ENCODE data around the gene BRINP1.

The BRINP1 gene

GRCh38 chr9:119137479-119137878 is 231.8 kb downstream of the BRINP1 start:
- DNase-seq (ENCODE audit: low read depth in 2 of 2, low spot score in 1 of 2), result no peak

DNA sequence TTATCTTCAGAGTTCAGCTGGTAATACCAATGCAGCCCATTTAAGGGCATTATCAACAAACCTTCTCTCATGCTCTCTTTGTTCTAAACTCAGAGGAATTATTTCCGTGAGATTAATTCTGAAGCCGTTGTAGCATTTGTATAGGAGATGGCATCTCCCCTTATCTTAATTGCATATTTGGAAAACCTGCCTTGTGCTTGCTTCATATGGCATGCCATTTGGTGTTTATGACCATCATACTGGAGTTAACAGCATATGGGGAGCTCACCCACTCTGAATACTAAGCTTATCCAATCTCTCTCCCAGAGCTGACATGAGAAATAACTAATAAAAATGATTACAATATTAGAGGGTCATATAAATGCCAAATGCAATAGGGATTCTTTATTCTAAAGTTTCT is 243.2 kb downstream of the BRINP1 start:
- no peak for DNase-seq (ENCODE audit: low read depth in 2 of 2, low spot score in 1 of 2)

GRCh38 chr9:119121899-119122298 is 247.3 kb downstream of the BRINP1 start:
- no peak for DNase-seq (ENCODE audit: low read depth in 2 of 2, low spot score in 1 of 2)

DNA sequence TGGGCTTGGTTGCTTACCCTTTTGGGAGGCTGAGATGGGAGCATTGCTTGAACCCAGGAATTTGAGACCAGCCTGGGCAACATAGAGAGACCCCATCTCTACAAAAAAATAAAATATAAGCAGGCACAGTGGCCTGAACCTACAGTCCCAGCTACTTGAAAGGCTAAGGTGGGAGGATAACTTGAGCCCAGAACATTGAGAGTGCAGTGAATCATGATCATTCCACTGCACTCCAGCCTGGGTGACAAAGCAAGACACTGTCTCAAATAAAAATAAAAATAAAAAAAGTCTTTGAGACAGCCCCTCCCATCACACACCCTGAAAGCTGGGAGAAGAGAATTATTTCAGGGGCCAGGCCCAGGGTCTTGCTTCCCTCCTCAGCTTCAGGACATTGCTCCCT is 251.8 kb downstream of the BRINP1 start:
- DNase-seq (ENCODE audit: low read depth in 2 of 2, low spot score in 1 of 2), result no peak
